ENCODE data around the gene LTA4H. TPM values are rescaled to one million over a fixed set of nuclear protein-coding genes. Genes with fewer than 3 reads are reported as not detected.
"Not testable (repeated sequence)": the region's sequence is repeated elsewhere in the genome, so short reads cannot be mapped to it uniquely, and the experiment has no call there.

LTA4H gene
- total RNA-seq, 1 donor = 160 TPM

GRCh38 chr12:95972832-95973456 is 62.4 kb downstream of the LTA4H start:
- H3K4me3 ChIP-seq (ENCODE audit: low read length) = no peak overlapping the region

GRCh38 chr12:95970905-95971304 is 64.5 kb downstream of the LTA4H start:
- Histone ChIP-seq H3K9me3 (ENCODE audit: low read depth, low read length) (no peaks in the 10 kb centered on the region), H3K27me3 (ENCODE audit: insufficient read depth, low read length) (no peaks in the 10 kb centered on the region), H3K4me1 (ENCODE audit: insufficient read depth, low read length) (no peaks in the 10 kb centered on the region), H3K4me3 (ENCODE audit: low read length) (no peak overlapping the region)

More at GRCh38 chr12:95972832-95973456, 62.4 kb downstream of the LTA4H start:
- no peaks in the 10 kb centered on the region for H3K9me3 ChIP-seq (ENCODE audit: low read depth, low read length)
- H3K4me1 ChIP-seq (ENCODE audit: insufficient read depth, low read length) = no peaks in the 10 kb centered on the region
- no peaks in the 10 kb centered on the region for H3K27me3 ChIP-seq (ENCODE audit: insufficient read depth, low read length)

GRCh38 chr12:95969116-95969515 is 66.3 kb downstream of the LTA4H start:
- not testable (repeated sequence) for H3K4me1 ChIP-seq (ENCODE audit: insufficient read depth, low read length); H3K27me3 ChIP-seq (ENCODE audit: insufficient read depth, low read length); H3K4me3 ChIP-seq (ENCODE audit: low read length); H3K9me3 ChIP-seq (ENCODE audit: low read depth, low read length)

GRCh38 chr12:95967301-95967700 is 68.1 kb downstream of the LTA4H start:
- Histone ChIP-seq H3K9me3 (ENCODE audit: low read depth, low read length) (no peaks in the 10 kb centered on the region), H3K4me3 (ENCODE audit: low read length) (no peak overlapping the region), H3K27me3 (ENCODE audit: insufficient read depth, low read length) (no peaks in the 10 kb centered on the region), H3K4me1 (ENCODE audit: insufficient read depth, low read length) (no peaks in the 10 kb centered on the region)

- no peak overlapping the region for H3K4me3 ChIP-seq (ENCODE audit: low read length)
- H3K27me3 ChIP-seq (ENCODE audit: insufficient read depth, low read length) = no peaks in the 10 kb centered on the region
- H3K9me3 ChIP-seq (ENCODE audit: low read depth, low read length) = no peaks in the 10 kb centered on the region
- H3K4me1 ChIP-seq (ENCODE audit: insufficient read depth, low read length) = no peaks in the 10 kb centered on the region
Observed at GRCh38 chr12:95966287-95966870, 69.0 kb downstream of the LTA4H start.

GRCh38 chr12:95963096-95963495 is 72.3 kb downstream of the LTA4H start:
- no peaks in the 10 kb centered on the region for H3K27me3 ChIP-seq (ENCODE audit: insufficient read depth, low read length)
- no peaks in the 10 kb centered on the region for H3K9me3 ChIP-seq (ENCODE audit: low read depth, low read length)
- no peaks in the 10 kb centered on the region for H3K4me1 ChIP-seq (ENCODE audit: insufficient read depth, low read length)
- no peak overlapping the region for H3K4me3 ChIP-seq (ENCODE audit: low read length)

- no peaks in the 10 kb centered on the region for H3K4me1 ChIP-seq (ENCODE audit: insufficient read depth, low read length)
- H3K27me3 ChIP-seq (ENCODE audit: insufficient read depth, low read length) = no peaks in the 10 kb centered on the region
Observed at GRCh38 chr12:95962222-95962621, 73.2 kb downstream of the LTA4H start.

GRCh38 chr12:95960241-95960640 is 75.1 kb downstream of the LTA4H start:
- Histone ChIP-seq H3K4me1 (ENCODE audit: insufficient read depth, low read length) (no peaks in the 10 kb centered on the region), H3K27me3 (ENCODE audit: insufficient read depth, low read length) (no peaks in the 10 kb centered on the region), H3K4me3 (ENCODE audit: low read length) (no peak overlapping the region), H3K9me3 (ENCODE audit: low read depth, low read length) (no peaks in the 10 kb centered on the region)

More at GRCh38 chr12:95962222-95962621, 73.2 kb downstream of the LTA4H start:
- H3K4me3 ChIP-seq (ENCODE audit: low read length) = no peak overlapping the region
- no peaks in the 10 kb centered on the region for H3K9me3 ChIP-seq (ENCODE audit: low read depth, low read length)

- no peaks in the 10 kb centered on the region for H3K27me3 ChIP-seq (ENCODE audit: insufficient read depth, low read length)
- H3K4me1 ChIP-seq (ENCODE audit: insufficient read depth, low read length) = no peaks in the 10 kb centered on the region
- H3K9me3 ChIP-seq (ENCODE audit: low read depth, low read length) = no peaks in the 10 kb centered on the region
- H3K4me3 ChIP-seq (ENCODE audit: low read length) = no peak overlapping the region
Observed at GRCh38 chr12:95959107-95959506, 76.3 kb downstream of the LTA4H start.

- Histone ChIP-seq H3K27me3 (ENCODE audit: insufficient read depth, low read length) (no peaks in the 10 kb centered on the region), H3K4me3 (ENCODE audit: low read length) (no peak overlapping the region), H3K9me3 (ENCODE audit: low read depth, low read length) (no peaks in the 10 kb centered on the region), H3K4me1 (ENCODE audit: insufficient read depth, low read length) (peaks cover 7% of the 10 kb centered on the region)
Observed at GRCh38 chr12:95956557-95957145, 78.7 kb downstream of the LTA4H start.

GRCh38 chr12:95955549-95956159 is 79.7 kb downstream of the LTA4H start:
- Histone ChIP-seq H3K4me3 (ENCODE audit: low read length) (no peak overlapping the region), H3K4me1 (ENCODE audit: insufficient read depth, low read length) (peaks cover 8% of the 10 kb centered on the region), H3K9me3 (ENCODE audit: low read depth, low read length) (no peaks in the 10 kb centered on the region), H3K27me3 (ENCODE audit: insufficient read depth, low read length) (no peaks in the 10 kb centered on the region)

GRCh38 chr12:95953000-95953399 is 82.4 kb downstream of the LTA4H start:
- H3K4me3 ChIP-seq (ENCODE audit: low read length) = no peak overlapping the region

GRCh38 chr12:95951515-95951914 is 83.9 kb downstream of the LTA4H start:
- Histone ChIP-seq H3K4me1 (ENCODE audit: insufficient read depth, low read length) (peaks cover 8% of the 10 kb centered on the region), H3K27me3 (ENCODE audit: insufficient read depth, low read length) (no peaks in the 10 kb centered on the region), H3K9me3 (ENCODE audit: low read depth, low read length) (no peaks in the 10 kb centered on the region), H3K4me3 (ENCODE audit: low read length) (no peak overlapping the region)

More at GRCh38 chr12:95953000-95953399, 82.4 kb downstream of the LTA4H start:
- H3K9me3 ChIP-seq (ENCODE audit: low read depth, low read length) = no peaks in the 10 kb centered on the region
- H3K27me3 ChIP-seq (ENCODE audit: insufficient read depth, low read length) = no peaks in the 10 kb centered on the region
- H3K4me1 ChIP-seq (ENCODE audit: insufficient read depth, low read length) = peaks cover 8% of the 10 kb centered on the region

Measured in mononuclear cell (primary cell).